ENCODE data around the gene PLA2G2C. TPM values are rescaled to one million over a fixed set of nuclear protein-coding genes. Genes with fewer than 3 reads are reported as not detected.

PLA2G2C gene
- total and polyA plus RNA-seq, 2 donors: not detected

- WGBS: 77% methylated on average over 7 of the region's 7 CpGs
- no peaks in the 10 kb centered on the region for H3K36me3 ChIP-seq (ENCODE audit: insufficient read depth)
- H3K27ac ChIP-seq (ENCODE audit: low read depth): no peak overlapping the region
- no peaks in the 10 kb centered on the region for H3K4me1 ChIP-seq (ENCODE audit: insufficient read depth)
- DNase-seq (ENCODE audit: extremely low spot score): no peak
- H3K4me3 ChIP-seq (ENCODE audit: low read depth, low read length): no peak overlapping the region
Observed at GRCh38 chr1:20115916-20116315, 70.4 kb downstream of the PLA2G2C start.

- DNase-seq (ENCODE audit: extremely low spot score): no peak
- Histone ChIP-seq H3K4me3 (ENCODE audit: low read depth, low read length) (no peak overlapping the region), H3K4me1 (ENCODE audit: insufficient read depth) (no peaks in the 10 kb centered on the region), H3K27ac (ENCODE audit: low read depth) (no peak overlapping the region), H3K36me3 (ENCODE audit: insufficient read depth) (no peaks in the 10 kb centered on the region)
- WGBS: 86% methylated on average over 4 of the region's 4 CpGs
Observed at GRCh38 chr1:20115479-20115878, 70.8 kb downstream of the PLA2G2C start.

GRCh38 chr1:20114021-20114648 lies 72.2 kb downstream of the PLA2G2C start:
- Histone ChIP-seq H3K4me1 (ENCODE audit: insufficient read depth) (no peaks in the 10 kb centered on the region), H3K27ac (ENCODE audit: low read depth) (no peak overlapping the region), H3K36me3 (ENCODE audit: insufficient read depth) (no peaks in the 10 kb centered on the region), H3K4me3 (ENCODE audit: low read depth, low read length) (no peak overlapping the region)
- DNase-seq (ENCODE audit: extremely low spot score): no peak
- WGBS: 78% methylated on average over 15 of the region's 15 CpGs

Other genes with a start within 250 kb of the PLA2G2C start
- gene PLA2G2A, start 206.9 kb downstream of the PLA2G2C start, total RNA-seq: 0.48 TPM
- gene PLA2G2A, start 206.9 kb downstream of the PLA2G2C start, polyA plus RNA-seq: 1,346 TPM
- 7.3 TPM for gene PLA2G5, start 116.3 kb downstream of the PLA2G2C start, total RNA-seq
- 31.9 TPM for gene PLA2G5, start 116.3 kb downstream of the PLA2G2C start, polyA plus RNA-seq
- gene PLA2G2D, start 67.0 kb downstream of the PLA2G2C start, total RNA-seq: not detected
- gene PLA2G2D, start 67.0 kb downstream of the PLA2G2C start, polyA plus RNA-seq: not detected
- 1.3 TPM for gene PLA2G2F, start 47.2 kb downstream of the PLA2G2C start, total RNA-seq
- 2.6 TPM for gene PLA2G2F, start 47.2 kb downstream of the PLA2G2C start, polyA plus RNA-seq
- gene UBXN10, start 422 bp downstream of the PLA2G2C start, total RNA-seq: 2.4 TPM
- gene UBXN10, start 422 bp downstream of the PLA2G2C start, polyA plus RNA-seq: 3.2 TPM
- 0.58 TPM for gene VWA5B1, start 104.4 kb upstream of the PLA2G2C start, total RNA-seq
- gene VWA5B1, start 104.4 kb upstream of the PLA2G2C start, polyA plus RNA-seq: 0.51 TPM

Measured in urinary bladder (tissue), 4 donors.